ENCODE results near the gene SMARCD3.

The SMARCD3 gene

DNA sequence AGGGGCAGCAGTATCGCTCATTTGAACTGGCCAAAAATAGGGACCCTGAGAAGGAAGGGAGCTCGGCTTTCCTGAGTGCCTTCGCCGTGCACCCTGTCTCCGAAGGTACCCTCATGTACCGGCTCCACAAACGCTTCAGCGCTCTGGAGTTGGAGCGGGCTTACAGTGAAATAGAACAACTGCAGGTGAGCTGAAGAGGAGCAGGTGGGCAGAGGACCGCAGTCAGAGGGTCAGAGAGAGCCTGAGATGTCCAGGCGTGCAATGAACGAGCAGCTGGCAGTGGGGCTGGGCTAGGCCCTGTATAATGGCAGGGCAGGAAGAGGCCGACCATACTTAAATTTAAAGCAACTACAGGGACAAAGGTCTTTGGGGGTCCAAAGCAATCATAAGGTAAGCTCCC is 12.1 kb downstream of the SMARCD3 start:
- DNase-seq (ENCODE audit: low read depth) = no peak

DNA sequence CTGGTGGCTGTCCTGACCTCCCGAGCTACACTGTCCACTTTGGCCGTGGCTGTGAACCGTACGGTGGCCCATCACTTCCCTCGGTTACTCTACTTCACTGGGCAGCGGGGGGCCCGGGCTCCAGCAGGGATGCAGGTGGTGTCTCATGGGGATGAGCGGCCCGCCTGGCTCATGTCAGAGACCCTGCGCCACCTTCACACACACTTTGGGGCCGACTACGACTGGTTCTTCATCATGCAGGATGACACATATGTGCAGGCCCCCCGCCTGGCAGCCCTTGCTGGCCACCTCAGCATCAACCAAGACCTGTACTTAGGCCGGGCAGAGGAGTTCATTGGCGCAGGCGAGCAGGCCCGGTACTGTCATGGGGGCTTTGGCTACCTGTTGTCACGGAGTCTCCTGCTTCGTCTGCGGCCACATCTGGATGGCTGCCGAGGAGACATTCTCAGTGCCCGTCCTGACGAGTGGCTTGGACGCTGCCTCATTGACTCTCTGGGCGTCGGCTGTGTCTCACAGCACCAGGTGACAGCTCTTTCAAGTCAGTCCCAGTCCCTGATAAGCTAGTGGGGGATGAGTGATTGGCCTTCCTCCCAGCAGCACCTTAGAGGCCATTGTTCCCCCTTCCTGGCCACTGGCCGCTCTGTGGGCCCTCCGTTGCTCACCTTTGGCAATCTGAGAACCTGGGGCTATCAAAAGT is 13.3 kb downstream of the SMARCD3 start:
- DNase-seq (ENCODE audit: low read depth) = no peak

GRCh38 chr7:151233804-151234203 is 14.7 kb downstream of the SMARCD3 start:
- DNase-seq (ENCODE audit: low read depth) = no peak

DNA sequence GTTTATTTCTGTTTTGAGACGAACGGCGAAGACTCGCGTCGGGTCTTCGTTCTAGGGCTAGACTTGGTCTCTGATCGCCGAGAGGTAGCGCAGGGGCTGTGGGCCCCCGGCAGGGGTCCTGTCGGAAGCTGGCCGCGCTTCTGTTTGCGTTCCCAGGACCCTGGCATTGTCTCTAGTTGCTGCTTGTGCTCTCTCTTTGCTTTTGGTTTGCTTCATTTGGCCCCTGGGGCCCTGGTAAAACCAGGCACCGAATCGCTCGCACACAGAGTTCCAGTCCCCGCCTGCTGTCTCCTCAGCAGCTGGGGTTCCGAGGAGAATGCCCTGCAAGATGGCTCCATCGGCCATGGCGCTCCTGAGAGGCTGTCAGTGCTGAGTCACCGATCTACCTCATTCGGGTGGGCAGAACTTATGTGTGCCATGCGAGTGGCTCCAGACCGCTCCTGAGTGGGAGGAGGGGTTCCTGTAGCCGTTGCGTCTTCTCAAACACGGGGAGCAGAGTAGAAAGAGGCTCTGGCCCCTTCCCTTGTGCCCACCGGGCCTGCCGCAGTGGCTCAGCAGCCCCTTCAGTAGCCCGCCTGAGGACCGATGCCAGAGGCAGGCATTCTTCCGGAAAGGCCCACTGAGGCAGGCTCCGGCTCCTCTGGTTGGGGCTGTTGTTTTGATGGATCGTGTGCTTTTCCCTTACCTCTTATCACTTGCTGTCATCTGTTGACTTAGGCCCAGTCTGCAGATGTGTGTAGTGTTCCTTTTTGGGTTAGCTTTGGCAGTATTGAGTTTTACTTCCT is 15.4 kb downstream of the SMARCD3 start:
- peak; percentile 61 for DNase-seq (ENCODE audit: low read depth)

GRCh38 chr7:151232091-151232916 is 16.2 kb downstream of the SMARCD3 start, which contains the start of gene CHPF2:
CHPF2 (plus strand) TSS chr7:151232483; CDS start chr7:151234012, 1,529 bp downstream.
- peak; percentile 71 for DNase-seq (ENCODE audit: low read depth)

DNA sequence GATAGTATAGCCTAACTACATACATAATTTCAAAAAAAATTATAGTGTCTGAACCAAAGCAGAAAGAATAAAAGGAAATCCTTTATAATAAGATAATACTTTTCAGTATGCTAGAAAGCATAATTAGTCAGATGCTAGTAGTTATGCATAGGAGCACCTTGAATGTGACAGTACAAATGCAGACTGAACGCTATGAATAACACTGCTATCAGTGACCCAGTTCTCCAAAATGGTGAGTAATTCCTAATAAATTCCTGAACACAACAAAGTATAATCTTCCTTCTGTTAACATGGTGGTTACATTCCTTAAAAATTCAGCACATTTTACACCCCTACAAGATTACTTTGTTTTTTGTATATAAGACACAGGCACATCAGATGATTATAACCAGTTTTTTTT is 17.4 kb downstream of the SMARCD3 start:
- no peak for DNase-seq (ENCODE audit: low read depth)

- DNase-seq (ENCODE audit: low read depth) = no peak
Observed at GRCh38 chr7:151229249-151229648, 19.2 kb downstream of the SMARCD3 start.

GRCh38 chr7:151228024-151228866 is 20.2 kb downstream of the SMARCD3 start:
- no peak for DNase-seq (ENCODE audit: low read depth)

- DNase-seq (ENCODE audit: low read depth) = peak; percentile 98
Observed at GRCh38 chr7:151226875-151227782, 21.4 kb downstream of the SMARCD3 start, which contains the start of gene ABCF2. ABCF2 (minus strand) TSS chr7:151227205; CDS start chr7:151226458, 747 bp downstream.

- DNase-seq (ENCODE audit: low read depth) = no peak
Observed at GRCh38 chr7:151226560-151226874, 22.0 kb downstream of the SMARCD3 start.

GRCh38 chr7:151225948-151226510 is 22.5 kb downstream of the SMARCD3 start:
- DNase-seq (ENCODE audit: low read depth) = no peak

DNA sequence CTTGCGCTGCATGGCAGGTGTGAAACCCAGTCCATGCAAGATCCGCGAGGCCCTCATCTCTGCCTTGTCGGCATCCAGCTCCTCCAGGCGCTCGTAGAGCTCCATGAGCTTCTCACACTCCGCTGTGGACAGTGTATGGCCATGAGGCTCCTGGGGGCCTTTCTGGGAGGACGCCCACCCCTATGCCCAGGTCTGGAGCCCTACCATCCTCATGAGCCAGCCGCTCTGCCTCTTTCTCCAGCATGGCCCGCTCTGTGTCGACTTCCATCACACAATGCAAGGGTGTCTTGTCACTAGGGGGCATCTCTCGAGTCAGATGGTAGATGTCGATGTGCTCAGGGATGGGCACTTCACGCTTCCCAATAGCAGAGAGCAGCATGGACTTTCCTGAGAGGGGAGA is 24.8 kb downstream of the SMARCD3 start:
- no peak for DNase-seq (ENCODE audit: low read depth)

GRCh38 chr7:151218170-151218569 is 30.3 kb downstream of the SMARCD3 start:
- no peak for DNase-seq (ENCODE audit: low read depth)

DNA sequence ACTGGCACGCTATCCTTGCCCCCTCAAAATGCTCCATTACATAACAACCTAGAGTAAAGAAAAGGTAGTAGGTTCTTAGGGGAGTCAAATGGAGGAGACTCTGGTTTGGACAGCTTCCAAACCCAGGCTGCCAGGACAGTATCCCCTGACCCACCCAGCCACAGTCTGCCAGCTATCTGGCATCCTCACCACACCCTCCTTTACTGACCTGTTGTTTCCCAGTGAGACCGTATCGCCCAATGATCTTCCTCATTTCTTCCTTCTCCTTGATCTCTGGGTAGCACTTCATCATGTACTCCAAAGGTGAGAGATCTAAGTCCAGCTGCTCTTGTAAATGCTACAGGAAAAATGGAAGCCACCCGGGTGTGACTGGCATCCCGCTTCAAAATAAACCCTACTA is 33.1 kb downstream of the SMARCD3 start:
- no peak for DNase-seq (ENCODE audit: low read depth)

GRCh38 chr7:151213826-151214225 is 34.7 kb downstream of the SMARCD3 start:
- DNase-seq (ENCODE audit: low read depth) = no peak

DNA sequence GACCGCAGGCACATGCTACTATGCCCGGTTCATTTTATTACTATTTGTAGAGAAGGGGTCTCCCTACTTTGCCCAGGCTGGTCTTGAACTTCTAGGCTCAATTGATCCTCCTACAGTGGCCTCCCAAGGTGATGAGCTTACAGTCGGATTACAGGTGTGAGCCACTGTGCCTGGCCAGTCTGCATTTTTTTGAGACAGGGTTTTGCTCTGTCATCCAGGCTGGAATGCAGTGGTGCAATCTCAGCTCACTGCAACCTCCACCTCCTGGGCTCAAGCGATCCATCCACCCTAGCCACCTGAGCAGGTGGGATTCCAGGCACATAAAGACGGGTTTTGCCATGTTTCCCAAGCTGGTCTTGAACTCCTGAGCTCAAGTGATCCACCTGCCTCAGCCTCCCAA is 35.9 kb downstream of the SMARCD3 start:
- no peak for DNase-seq (ENCODE audit: low read depth)

DNA sequence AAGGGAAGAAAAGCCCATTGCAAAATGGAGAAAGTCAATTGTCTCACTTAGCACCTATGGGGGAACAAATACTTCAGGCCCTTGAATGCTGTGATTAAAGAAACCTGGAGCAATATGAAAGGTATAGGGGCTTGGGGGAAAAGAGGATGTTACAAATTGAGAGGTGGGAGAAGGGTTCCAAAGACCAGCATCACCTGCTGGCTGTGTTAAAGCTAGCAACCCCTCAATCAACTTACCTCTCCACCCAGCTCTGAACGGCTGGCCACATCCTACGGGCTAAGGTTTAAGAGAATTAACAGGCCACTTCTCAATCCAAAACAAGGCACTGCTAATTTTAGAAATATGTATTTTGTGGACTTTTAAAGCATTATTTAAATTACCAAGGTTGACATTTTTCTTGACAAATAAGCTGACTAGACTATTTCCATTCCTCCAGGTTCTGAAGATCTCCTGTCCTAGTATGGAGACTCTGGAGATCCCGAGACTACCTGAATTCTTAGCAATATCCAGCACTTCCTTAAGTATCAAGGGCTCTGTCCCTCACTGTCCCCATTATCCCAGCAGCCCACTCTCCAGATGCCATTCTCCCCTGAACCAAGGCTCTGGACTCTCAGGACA is 37.2 kb downstream of the SMARCD3 start:
- DNase-seq (ENCODE audit: low read depth) = no peak

DNA sequence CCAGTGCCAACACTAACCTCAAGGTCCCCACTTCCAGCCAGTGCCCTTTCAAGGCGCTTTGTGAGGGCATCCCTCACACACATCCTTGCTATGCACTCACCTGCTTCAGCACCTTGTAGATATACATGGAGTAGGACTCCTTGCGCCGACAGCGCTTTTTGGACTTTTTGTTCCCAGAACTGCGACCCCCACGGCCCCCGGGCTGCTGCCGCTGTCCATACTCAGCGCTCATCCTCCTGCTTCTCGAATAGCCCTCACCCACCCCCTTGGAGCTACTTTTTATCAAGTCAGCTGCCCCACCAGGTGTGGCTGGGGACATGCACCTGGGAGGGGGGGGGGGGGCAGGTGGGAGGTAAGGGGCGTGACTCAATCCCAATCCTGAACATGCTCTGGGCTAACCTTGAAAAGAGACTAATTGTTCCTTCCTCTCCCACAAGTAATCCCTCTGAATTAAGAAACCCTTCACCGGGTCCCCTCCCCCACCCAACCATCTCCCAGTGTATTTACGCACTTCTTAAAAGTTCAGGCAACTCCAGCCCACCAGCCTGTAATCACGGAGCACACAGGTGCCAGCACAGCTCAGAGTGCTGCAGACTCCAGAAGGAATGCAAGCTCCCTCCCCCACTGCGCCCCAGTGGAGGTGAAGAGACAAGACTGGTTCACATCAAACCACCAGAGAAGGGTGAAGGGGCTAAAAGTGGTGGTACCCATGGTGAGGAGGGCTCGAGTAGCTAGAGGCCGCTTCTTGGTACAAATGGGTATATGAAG is 38.2 kb downstream of the SMARCD3 start, which contains the start of gene H2BK1:
Gene H2BK1, minus strand, starts transcription at position 402 of the 768 bp plus-strand sequence. Its CDS starts 170 bp downstream, at position 232.
- DNase-seq (ENCODE audit: low read depth) = no peak

GRCh38 chr7:151209588-151209987 is 38.9 kb downstream of the SMARCD3 start:
- DNase-seq (ENCODE audit: low read depth) = no peak
